Type B pancreatic cell (in vitro differentiated cells): Measurements from ENCODE around the gene CR1. TPM values are rescaled to one million over a fixed set of nuclear protein-coding genes. Genes with fewer than 3 reads are reported as not detected.
A peak's percentile ranks its signal among the peaks of the same experiment; 100 is the strongest.

Experiments
- DNase-seq: peaks from one replicate; pipeline ENCODE4 v3.0.0; 2021; ENCODE audit warnings: mixed read lengths; ENCODE audit not compliant: unreplicated experiment; ENCODE audit errors: extremely low spot score
- H3K27ac Mint-ChIP-seq: 2 replicates; pipeline ENCODE4 v1.8.0; 2021; ENCODE audit warnings: mild to moderate bottlenecking, mixed read lengths
- H3K27me3 Mint-ChIP-seq: 2 replicates; pipeline ENCODE4 v1.8.0; 2021; ENCODE audit warnings: mixed read lengths
- H3K36me3 Mint-ChIP-seq: 2 replicates; pipeline ENCODE4 v1.8.0; 2021; ENCODE audit warnings: mixed read lengths
- H3K4me1 Mint-ChIP-seq: one replicate; pipeline ENCODE4 v1.8.0; 2021; ENCODE audit warnings: mixed read lengths; ENCODE audit not compliant: unreplicated experiment
- H3K4me3 Mint-ChIP-seq: 2 replicates; pipeline ENCODE4 v1.8.0; 2021; ENCODE audit warnings: mild to moderate bottlenecking, mixed read lengths
- H3K9me3 Mint-ChIP-seq: 2 replicates; pipeline ENCODE4 v1.8.0; 2021; ENCODE audit warnings: mixed read lengths
- total RNA-seq: library from RNA; stranded (reverse); gene quantifications from 2 replicates; pipeline ENCODE4 v1.2.1, GENCODE V29; 2021; ENCODE audit warnings: low replicate concordance
- TF ChIP-seq, protein P1 (sequence below): fragments of 200-600 bp; sonication (generic); conservative IDR thresholded peaks from 2 replicates; pipeline ENCODE4 v1.5.0; 2021; ENCODE audit warnings: antibody characterized with exemption, mild to moderate bottlenecking

CR1 gene
- total RNA-seq, 1 donor from 2014 or later, result 0.56 TPM

DNA sequence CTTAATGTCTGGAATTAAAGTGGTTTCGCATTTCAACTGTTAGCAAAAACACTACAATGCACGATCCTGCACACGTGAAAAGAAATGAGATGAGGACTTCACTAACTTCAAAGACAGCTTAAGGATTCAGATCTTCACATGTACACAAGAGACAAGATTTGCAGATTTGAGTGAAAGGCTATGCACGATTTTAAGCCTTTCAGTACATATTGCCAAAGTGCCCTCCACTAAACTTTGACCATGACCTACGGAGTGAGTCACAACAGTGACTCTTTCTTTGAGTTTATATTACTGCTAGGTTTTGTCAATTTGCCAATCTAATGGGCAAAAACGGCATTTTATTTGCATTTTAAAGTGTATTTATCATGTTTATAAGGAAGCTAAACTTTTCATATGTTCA is 107.8 kb downstream of the CR1 start:
- DNase-seq, result no peak
- TF ChIP-seq, protein P1, sequence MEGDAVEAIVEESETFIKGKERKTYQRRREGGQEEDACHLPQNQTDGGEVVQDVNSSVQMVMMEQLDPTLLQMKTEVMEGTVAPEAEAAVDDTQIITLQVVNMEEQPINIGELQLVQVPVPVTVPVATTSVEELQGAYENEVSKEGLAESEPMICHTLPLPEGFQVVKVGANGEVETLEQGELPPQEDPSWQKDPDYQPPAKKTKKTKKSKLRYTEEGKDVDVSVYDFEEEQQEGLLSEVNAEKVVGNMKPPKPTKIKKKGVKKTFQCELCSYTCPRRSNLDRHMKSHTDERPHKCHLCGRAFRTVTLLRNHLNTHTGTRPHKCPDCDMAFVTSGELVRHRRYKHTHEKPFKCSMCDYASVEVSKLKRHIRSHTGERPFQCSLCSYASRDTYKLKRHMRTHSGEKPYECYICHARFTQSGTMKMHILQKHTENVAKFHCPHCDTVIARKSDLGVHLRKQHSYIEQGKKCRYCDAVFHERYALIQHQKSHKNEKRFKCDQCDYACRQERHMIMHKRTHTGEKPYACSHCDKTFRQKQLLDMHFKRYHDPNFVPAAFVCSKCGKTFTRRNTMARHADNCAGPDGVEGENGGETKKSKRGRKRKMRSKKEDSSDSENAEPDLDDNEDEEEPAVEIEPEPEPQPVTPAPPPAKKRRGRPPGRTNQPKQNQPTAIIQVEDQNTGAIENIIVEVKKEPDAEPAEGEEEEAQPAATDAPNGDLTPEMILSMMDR, result no peak
- Mint-ChIP-seq H3K36me3 (no peaks in the 10 kb centered on the region), H3K4me1 (no peaks in the 10 kb centered on the region), H3K27me3 (peaks cover 3% of the 10 kb centered on the region), H3K9me3 (peaks cover 3% of the 10 kb centered on the region), H3K27ac (no peak overlapping the region), H3K4me3 (no peak overlapping the region)

DNA sequence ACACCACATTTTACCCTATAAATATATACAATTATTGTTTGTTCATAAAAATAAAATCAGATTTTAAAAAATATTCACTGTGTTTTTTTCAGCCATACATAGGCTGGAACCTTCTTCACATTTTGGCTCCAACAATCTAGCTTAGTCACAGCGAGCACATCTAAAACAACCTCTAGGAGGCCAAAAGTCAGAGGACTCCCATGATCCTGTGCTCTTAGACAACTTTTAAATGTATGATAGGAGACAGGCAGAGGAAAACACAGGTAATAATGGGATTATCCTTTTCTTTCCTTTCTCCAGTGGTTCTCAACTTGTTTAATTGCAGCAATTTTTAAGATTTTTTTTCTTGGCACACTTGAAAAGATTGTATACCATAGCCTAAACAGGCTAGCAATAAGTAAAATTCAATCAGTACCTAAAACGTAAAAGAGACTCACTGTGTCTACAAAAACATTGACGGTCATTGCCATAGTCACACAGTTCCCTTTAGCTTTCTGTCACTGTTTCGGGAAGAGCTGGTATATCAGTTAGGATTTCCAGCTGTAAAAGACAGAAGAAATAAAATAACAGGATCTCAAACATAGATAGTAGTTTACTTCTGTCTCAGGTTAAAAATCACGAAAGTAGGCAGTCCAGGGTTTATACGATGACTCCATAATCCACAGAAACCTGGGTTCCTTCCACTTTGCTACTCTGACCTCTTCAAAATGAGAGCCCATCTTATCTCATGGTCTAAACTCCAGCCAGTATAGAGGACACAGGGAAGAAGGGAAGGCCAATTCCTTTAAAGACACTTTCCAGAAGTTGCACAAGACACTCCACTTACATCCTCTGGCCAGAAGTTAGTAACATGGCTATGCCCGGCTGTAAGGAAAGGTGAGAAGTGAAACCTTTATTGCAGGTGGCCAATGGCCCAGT is 109.7 kb downstream of the CR1 start:
- no peak for DNase-seq
- no peak overlapping the region for H3K4me3 Mint-ChIP-seq
- no peaks in the 10 kb centered on the region for H3K27me3 Mint-ChIP-seq
- TF ChIP-seq, protein P1, result no peak
- H3K36me3 Mint-ChIP-seq, result no peaks in the 10 kb centered on the region
- H3K27ac Mint-ChIP-seq, result no peak overlapping the region
- no peaks in the 10 kb centered on the region for H3K4me1 Mint-ChIP-seq
- H3K9me3 Mint-ChIP-seq, result no peaks in the 10 kb centered on the region

DNA sequence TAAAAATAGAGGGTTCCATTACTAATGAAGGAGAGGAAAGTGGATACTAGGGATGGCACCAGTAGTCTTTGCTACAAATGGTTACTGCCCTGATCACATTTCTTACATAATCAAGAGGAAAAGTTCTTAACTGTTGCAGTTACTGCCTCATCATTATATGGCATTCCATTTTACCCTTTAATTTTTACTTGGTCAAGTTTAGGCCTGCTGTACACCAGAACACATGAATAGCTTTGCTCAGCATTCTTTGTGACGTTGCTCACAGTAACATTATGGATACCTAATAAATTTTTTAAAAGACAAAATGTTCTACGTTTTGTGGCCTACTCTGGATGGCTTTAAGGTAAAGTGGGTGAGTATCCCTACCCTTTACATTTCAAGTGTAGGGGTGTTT is 110.4 kb downstream of the CR1 start:
- Mint-ChIP-seq H3K27ac (no peak overlapping the region), H3K36me3 (no peaks in the 10 kb centered on the region), H3K9me3 (no peaks in the 10 kb centered on the region)

DNA sequence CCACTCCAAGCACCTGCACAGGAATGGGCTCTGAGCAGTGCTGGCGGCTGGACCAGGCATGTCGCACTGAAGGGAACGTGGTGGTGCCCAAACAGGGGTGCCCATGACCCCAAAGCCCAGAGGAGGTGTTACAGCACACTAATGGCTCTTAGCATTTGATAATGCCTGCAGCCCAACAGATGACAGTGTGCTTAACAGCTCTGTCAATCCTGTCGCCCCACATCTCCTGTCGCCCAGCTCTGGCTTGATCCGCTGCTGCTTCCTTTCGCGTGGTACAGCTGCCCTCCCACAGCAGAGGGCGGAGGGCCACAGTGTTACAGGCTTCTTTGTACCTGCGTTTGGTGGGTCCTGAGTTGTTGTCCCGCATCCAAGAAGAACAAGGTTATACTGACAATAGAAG is 116.8 kb downstream of the CR1 start:
- Mint-ChIP-seq H3K4me1 (no peaks in the 10 kb centered on the region), H3K9me3 (no peaks in the 10 kb centered on the region), H3K27me3 (no peaks in the 10 kb centered on the region), H3K4me3 (no peak overlapping the region), H3K27ac (no peak overlapping the region), H3K36me3 (no peaks in the 10 kb centered on the region)
- TF ChIP-seq, protein P1, result no peak
- DNase-seq, result no peak

More for the DNA sequence above, 110.4 kb downstream of the CR1 start:
- DNase-seq, result no peak
- Mint-ChIP-seq H3K4me1 (no peaks in the 10 kb centered on the region), H3K4me3 (no peak overlapping the region), H3K27me3 (no peaks in the 10 kb centered on the region)
- TF ChIP-seq, protein P1, result no peak

DNA sequence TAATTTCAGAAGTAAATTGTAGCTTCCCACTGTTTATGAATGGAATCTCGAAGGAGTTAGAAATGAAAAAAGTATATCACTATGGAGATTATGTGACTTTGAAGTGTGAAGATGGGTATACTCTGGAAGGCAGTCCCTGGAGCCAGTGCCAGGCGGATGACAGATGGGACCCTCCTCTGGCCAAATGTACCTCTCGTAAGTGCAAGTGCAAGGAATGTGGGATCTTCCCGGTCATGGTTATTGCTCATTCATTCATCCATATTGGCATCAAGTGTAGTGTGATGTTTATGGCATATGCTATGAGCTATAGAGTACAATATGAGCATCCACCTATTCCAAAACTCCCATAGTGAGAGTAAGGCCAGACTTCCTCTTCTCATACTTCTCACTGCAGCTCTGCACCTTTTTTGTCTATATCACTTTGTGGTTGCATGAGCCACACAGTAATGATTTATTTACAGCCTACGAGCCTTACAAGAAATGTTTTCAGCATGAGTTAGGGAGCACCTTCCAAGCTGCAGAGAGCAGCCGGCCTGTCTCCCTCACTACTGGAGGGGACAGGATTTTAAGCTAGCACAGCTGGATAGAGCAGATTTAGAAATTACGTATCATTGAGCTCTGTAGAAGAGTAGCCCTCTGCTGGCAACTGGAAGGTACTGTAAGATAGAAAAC is 124.0 kb downstream of the CR1 start:
- DNase-seq, result no peak
- H3K4me1 Mint-ChIP-seq, result peaks cover 5% of the 10 kb centered on the region
- no peaks in the 10 kb centered on the region for H3K9me3 Mint-ChIP-seq
- no peak overlapping the region for H3K4me3 Mint-ChIP-seq
- no peak overlapping the region for H3K27ac Mint-ChIP-seq
- TF ChIP-seq, protein P1, result peak; percentile 82
- H3K27me3 Mint-ChIP-seq, result peaks cover 3% of the 10 kb centered on the region
- no peaks in the 10 kb centered on the region for H3K36me3 Mint-ChIP-seq
